NCI-H526 treated with DMSO at 0.1 percent for 48 hours (cell line): Measurements from ENCODE around the gene ARHGEF37.

Experiments used
- DNase-seq: peaks from one replicate; lab custom pipeline; 2025; lab: John Stamatoyannopoulos, UW

The ARHGEF37 gene

GRCh38 chr5:149603920-149604319, 22.6 kb downstream of the ARHGEF37 start:
- no peak for DNase-seq

- no peak for DNase-seq
Measured at GRCh38 chr5:149604321-149604720, 23.0 kb downstream of the ARHGEF37 start.

DNA sequence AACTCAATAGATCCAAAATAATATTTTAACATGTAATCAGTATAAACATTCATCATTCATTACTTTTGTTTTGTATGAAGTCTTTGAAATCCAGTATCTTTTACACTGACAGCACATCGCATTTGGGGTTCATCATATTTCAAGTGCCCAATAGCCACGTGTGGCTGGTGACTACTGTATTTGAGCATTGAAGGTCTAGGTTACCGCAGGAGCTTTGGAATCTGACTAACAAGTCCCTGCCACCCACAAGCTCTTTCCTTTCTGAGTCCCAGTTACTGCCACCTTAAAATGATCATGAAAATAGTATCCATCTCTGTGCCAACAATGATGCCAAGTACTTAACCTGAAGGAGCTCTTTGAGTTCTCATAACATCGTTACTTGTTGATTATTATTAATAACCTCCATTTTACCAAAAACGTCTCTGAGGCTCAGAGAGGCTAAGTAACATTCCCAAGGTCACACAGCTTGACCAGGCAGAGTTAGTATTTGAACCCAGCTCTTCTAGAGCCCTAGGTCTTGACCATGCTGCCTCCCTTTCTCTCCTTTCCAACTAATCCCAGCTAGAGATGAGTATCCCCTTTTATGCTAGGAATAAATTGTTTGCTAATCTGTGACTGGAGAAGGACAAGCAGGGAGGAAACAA, 24.2 kb downstream of the ARHGEF37 start:
- DNase-seq: no peak

DNA sequence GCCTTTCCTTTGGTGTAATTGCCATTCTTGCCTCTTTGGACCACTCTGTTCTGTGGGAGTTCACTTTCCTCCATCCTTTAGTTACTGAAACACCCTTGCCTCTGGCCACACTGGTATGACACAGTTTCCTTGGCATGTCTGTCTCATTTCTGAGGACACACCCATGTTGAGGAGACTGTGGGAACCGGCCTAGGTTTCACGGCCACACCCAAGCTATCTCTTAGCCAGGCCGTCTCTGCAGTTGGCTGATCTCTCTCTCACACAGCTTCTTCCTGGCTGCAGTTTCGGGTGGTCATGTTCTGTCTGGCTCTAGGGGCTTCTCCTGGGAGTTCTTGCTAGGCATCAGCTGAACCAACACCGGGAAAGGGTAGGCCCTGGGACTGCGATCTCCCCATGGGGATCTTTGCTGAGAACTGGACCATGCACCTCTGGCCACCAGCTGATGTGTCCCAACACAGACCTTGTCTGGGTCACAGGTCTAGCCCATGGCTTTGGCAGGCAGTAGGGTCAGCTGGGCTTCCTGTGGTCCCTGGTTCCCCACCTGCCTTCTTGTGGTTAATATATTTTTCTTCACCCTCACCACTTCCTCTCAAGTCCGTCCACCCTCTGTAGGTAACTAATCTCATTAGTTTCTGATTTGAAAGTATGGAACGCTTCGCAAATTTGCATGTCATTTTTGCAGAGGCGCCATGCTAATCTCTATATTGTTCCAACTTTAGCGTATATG, 24.9 kb downstream of the ARHGEF37 start:
- DNase-seq: no peak

DNA sequence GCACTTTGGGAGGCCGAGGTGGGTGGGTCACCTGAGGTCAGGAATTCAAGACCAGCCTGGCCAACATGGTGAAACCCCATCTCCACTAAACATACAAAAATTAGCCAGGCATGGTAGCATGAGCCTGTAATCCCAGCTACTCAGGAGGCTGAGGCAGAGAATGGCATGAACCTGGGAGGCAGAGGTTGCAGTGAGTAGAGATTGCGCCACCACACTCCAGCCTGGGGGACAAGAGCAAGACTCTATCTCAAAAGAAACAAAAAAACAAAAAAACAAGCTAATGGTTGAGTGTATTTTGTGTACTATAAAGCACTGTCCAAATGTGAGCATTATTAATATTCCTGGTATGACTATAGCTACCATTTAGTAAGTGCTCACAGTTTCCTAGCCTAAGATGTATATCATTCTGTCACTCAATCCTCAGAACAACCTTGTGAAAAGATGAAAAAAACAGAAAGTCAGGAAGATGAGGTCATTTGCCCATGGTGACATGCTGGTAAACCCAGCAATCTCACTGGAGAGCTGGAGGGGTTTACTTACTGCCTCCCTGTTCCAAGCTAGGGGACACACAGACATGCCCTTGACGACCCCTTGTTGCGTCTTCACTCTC, 27.7 kb downstream of the ARHGEF37 start:
- DNase-seq: no peak

- no peak for DNase-seq
Measured at GRCh38 chr5:149609640-149610219, 28.4 kb downstream of the ARHGEF37 start.

GRCh38 chr5:149610589-149611255, 29.4 kb downstream of the ARHGEF37 start:
- no peak for DNase-seq

- DNase-seq: no peak
Measured at GRCh38 chr5:149611326-149611725, 30.0 kb downstream of the ARHGEF37 start.

GRCh38 chr5:149614034-149614907, 33.0 kb downstream of the ARHGEF37 start:
- no peak for DNase-seq

DNA sequence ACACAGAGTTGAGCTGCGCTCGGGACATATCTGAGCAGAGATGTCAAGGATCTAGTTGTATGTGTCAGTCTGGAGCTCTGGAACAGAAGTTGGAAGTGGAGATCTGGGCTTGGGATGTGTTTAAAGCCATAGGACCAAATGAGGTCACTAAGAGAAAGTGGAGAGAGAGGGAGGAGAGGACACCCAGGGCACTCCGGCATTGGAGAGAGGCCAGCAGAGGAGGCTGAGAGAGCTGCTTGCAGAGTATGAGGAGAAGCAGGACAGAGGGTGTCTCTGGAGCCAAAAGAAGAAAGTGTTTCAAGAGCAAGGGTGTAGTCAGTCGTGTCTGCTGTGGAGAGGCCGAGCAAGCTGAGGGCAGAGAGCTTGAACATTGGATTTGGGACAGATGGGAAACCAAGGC, 34.7 kb downstream of the ARHGEF37 start:
- DNase-seq: no peak

- no peak for DNase-seq
Measured at GRCh38 chr5:149616727-149617285, 35.5 kb downstream of the ARHGEF37 start.

DNA sequence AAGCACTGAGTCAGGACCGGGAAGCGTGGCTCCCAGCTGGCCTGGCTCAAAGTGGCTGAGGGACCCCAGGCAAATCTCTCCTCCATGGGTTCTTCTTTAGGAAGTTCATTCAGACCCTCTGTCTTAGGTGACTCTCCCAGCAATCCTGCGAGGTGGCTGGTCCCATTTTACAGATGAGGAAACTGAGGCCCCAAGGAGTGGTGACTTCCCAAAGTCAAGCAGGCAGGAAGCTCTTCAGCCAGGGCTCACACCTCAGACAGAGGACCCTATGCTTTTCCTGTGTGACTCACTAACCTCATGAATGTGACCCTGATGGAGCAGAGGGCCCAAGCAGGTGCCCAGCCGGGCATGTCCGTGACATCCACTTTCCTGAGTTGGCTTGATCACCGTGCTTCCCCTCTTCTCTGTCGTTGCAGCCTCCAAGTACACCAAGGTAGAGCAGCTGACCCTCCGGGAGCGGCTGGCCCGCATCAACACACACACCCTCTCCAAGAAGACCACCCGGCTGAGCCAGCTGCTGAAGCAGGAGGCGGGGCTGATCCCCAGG, 36.5 kb downstream of the ARHGEF37 start:
- DNase-seq: no peak

DNA sequence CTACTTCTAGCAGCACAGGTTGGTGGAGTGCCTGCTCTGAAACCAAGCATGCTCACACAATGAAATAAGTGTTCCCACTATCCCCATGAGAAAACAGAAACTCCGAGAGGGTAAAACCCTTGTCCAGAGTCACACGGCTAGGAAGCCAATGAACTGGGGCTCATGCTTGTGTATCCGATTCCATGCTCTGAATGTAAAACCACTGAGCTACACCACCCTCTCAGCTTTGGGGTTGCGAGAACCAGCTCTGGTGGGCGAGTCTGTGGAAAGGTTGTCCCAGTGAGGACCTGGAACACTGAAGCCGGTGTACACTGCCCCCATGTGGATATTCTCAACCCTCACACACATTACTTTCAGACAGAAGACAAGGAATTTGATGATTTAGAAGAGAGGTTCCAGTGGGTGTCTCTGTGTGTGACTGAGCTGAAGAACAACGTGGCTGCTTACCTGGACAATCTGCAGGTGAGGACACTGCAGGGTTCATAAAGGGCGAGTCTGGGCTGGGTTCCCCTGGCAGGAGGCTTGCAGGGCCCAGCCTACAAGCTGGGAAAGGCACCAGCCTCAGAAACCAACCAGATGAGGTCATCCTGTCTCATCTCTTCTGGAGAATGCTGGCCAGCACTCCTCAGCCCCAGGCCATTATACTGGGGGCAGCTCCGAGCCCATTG, 37.4 kb downstream of the ARHGEF37 start:
- DNase-seq: peak; percentile 61

DNA sequence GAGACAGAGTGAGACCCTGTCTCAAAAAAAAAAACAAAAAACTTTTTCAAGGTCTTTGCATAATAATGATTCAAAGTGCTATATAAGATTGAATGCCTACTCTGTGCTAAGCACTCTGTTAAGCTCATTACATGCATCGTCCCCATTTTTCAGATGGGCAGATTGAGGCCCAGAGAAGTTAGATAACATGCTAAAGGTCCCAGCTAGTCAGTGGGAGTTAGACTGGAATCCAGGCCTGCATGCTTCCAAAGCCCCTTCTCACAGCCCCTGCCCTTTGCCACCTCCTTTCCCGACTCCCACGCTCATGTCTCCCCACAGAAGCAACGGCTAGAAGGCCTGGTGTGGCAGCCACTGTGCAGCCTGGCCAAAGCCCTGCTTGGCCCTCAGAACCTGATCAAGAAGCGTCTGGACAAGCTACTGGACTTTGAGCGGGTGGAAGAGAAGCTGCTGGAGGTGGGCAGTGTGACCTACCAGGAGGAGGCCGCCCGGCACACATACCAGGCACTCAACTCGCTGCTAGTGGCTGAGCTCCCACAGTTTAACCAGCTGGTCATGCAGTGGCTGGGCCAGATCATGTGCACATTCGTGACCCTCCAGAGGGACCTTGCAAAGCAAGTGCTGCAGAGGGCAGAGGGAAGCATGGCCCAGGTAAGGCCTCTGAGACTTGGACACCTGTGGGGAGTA, 40.3 kb downstream of the ARHGEF37 start:
- DNase-seq: no peak

- no peak for DNase-seq
Measured at GRCh38 chr5:149622466-149622865, 41.2 kb downstream of the ARHGEF37 start.

DNA sequence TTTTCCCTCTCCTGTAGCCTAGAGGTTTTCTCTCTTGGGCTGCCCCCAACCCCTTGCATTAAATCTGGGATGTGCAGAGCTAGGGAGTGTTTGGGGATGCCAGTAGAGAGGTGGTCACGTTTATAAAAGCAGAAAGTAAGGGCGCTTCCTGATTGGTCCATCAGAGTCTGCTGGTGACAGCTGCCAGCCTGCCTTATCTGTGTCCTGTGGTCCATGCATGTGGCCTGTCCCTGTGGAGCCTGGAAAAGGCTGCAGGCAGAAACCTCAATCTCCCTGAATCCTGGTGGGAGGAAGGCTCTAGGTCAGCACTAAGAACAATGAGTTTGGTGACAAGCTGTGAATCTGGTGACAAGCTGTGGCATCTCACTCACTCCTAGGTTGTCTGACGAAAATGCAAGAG, 42.2 kb downstream of the ARHGEF37 start:
- no peak for DNase-seq

DNA sequence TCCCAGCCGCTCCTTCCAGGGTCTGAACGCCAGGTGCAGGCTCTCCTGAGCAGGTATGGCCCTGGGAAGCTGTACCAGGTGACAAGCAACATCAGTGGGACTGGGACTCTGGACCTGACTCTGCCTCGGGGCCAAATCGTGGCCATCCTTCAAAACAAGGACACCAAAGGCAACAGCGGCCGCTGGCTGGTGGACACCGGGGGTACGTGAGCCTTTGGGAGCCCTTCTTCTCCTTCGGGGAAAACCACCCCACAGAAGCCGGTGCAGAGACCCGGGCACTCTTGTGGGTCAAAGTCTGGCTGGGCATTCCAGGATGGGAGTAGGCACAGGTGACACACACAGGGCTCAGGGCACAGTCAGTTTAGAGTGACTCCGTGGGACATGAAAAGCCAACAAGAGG, 45.8 kb downstream of the ARHGEF37 start:
- DNase-seq: no peak

GRCh38 chr5:149628221-149628620, 46.9 kb downstream of the ARHGEF37 start:
- no peak for DNase-seq

DNA sequence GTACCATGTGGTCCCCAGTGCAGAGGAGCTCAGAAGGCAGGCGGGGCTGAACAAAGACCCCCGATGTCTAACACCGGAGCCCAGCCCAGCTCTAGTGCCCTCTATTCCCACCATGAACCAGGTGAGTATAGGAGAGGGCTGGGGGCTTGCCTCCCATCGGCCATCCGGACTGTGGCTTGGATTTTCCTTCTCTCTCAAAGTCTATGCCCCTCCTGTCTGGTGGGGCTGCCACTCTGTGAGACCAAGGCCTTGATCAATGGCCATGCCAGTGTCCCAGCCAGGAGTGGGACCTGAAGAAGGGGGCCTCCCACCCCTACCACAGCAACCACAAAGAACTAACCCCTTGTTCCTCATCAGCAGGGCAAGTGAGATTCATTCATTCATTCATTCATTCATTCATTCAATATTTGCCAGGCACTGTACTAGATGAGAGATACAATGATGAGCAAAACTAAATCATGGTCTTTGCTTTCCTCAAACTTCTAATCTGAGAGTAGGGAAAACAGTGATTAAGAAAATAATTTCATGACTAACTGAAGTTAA, 47.6 kb downstream of the ARHGEF37 start:
- DNase-seq: no peak
